GM21381 (cell line): ENCODE results near the gene HFE.
"Not testable (repeated sequence)": the region's sequence is repeated elsewhere in the genome, so short reads cannot be mapped to it uniquely, and the experiment has no call there.

Source experiments
- ATAC-seq: cut with Tn5 transposase; IDR thresholded peaks from one replicate; pipeline ENCODE4 v1.9.1; 2021; ENCODE audit warnings: mild to moderate bottlenecking, moderate library complexity; ENCODE audit not compliant: unreplicated experiment

Gene HFE

GRCh38 chr6:26087284-26088115 is at the start of gene HFE:
Gene HFE (plus strand): TSS chr6:26087429. CDS start chr6:26087441, 12 bp downstream.
- ATAC-seq, result no peak

- ATAC-seq, result no peak
These were observed 45.3 kb upstream of the HFE start for GRCh38 chr6:26041946-26042345.

GRCh38 chr6:26043384-26044139 is 43.7 kb upstream of the HFE start:
- peak; percentile 48 for ATAC-seq

GRCh38 chr6:26044140-26045064 is 42.8 kb upstream of the HFE start:
- ATAC-seq, result no peak

DNA sequence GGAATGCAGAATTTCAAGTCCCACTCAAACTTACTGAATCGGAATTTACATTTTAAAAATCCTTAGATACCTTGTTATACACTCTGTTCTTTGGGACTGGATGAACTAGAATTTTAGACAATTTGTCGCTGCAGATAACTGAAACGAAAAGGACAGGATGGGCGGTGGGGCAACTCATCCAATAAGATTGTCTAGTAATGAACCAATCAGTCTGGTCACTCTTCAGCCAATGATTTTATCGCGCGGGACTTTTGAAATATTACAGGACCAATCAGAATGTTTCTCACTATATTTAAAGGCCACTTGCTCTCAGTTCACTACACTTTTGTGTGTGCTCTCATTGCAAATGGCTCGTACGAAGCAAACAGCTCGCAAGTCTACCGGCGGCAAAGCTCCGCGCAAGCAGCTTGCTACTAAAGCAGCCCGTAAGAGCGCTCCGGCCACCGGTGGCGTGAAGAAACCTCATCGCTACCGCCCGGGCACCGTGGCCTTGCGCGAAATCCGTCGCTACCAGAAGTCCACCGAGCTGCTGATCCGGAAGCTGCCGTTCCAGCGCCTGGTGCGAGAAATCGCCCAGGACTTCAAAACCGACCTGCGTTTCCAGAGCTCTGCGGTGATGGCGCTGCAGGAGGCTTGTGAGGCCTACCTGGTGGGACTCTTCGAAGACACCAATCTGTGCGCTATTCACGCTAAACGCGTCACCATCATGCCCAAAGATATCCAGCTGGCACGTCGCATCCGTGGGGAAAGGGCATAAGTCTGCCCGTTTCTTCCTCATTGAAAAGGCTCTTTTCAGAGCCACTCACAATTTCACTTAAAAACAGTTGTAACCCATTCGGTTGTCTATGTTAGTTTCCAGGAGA is 41.9 kb upstream of the HFE start:
- peak; percentile 56 for ATAC-seq

DNA sequence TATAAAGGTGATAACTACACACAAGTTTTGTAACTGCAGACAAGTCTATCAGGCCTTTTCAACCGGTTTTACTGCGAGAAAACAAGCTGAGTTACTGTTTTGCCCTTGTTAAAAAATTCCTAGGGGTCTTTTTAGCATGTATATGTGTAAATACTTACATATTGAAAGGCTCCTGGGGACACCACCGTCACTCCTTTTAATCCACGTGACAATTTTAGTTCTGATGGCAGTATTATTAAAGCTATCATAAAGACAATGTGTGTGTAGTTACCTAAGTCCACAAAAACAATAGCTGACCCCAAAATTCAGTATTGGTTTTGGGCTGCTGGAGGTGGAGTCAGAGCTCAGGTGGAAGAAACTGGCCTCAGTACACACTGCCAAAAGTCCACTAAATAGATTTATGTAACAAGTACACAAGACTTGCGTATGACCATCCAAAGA is 41.3 kb upstream of the HFE start:
- ATAC-seq, result no peak

DNA sequence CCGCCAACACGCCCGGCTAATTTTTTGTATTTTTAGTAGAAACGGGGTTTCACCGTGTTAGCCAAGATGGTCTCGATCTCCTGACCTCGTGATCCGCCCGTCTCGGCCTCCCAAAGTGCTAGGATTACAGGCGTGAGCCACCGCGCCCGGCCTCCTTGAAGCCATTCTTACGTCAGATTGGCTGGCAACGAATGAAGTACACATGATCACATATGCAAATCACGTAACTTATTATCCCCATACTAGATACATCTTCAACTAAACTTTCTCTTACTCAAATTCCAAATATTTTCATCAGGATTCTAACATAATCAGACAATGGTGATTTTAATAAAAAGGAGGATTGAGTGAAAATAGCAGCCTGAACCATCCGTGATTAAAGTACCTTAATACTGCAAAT is 39.9 kb upstream of the HFE start:
- not testable (repeated sequence) for ATAC-seq

GRCh38 chr6:26048590-26048989 is 38.6 kb upstream of the HFE start:
- no peak for ATAC-seq

DNA sequence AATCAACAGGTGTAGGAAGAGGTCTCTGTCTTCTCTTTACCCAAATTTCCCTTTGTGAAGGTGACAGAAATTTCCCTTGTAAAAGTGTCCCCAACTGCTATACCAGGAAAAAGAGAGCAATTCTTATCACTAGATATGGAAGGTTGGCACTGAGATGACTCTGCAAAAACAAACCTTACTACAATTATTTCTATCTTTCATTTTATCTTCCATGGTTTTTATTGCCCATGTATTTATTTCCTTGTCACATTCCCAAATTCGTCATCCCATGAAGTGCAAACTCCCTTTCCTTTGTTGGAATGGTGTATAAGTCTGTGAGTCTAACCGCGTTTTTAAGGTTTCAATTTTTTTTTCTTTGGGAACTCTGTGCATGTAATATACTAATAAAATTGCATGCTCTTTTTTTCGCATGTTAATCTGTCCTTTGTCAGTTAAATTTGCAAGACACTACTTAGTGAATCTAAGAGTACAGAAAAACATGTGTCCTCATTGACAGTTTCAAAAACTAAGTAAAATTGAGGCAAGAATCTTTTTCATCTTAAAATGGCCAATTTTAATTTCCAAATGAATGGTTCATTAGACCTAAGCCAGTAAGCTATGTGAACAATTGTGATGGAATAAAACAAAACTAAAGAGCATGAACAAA is 35.4 kb upstream of the HFE start:
- ATAC-seq, result no peak

- not testable (repeated sequence) for ATAC-seq
These were observed 34.4 kb upstream of the HFE start for GRCh38 chr6:26052762-26053250.

- ATAC-seq, result peak; percentile 1
These were observed 33.0 kb upstream of the HFE start for GRCh38 chr6:26053992-26054780.

DNA sequence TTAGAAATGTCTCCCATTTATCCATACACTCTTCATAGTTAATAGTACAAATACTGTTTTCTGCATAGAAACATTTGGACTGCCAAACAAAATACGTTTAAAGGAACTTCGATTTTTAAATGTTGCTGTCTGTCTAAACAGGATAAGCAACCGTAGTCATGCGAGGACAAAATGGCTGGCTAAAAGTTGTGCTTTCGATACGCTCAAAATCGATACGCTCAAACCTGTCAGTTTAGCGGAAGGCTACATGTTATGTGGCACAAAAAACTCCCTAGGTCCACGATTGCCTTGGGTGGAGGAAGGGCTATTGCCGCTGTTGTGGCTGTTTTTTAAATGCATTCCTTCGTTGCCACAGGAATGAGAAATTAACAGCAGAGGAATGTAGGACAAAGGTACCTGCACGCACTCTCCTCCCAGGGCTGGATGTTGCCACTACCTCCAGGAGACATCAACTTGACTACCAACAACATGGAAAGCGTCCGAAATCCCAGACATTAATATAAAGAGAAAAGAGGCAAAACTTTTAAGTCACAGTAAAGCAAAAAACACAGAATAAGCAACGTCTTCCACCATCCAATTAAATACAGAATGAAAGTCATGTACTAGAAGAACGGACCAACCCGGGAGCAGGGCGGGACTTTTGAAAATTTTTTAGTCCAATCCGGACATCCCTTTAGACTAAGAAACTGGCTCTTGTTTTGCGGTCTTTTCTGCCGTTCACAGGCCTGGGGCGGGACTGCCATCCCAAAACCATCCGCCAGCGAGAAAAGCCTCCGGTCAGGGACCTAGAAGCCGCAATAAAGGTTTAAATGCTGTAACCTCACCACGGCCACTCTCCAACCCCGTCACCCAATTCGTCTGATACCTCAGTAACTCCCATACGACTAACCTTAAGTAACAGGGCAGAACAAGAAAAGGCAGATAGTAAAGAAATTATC is 32.2 kb upstream of the HFE start:
- peak; percentile 38 for ATAC-seq

GRCh38 chr6:26055719-26056582 is 31.3 kb upstream of the HFE start:
- peak; percentile 73 for ATAC-seq

DNA sequence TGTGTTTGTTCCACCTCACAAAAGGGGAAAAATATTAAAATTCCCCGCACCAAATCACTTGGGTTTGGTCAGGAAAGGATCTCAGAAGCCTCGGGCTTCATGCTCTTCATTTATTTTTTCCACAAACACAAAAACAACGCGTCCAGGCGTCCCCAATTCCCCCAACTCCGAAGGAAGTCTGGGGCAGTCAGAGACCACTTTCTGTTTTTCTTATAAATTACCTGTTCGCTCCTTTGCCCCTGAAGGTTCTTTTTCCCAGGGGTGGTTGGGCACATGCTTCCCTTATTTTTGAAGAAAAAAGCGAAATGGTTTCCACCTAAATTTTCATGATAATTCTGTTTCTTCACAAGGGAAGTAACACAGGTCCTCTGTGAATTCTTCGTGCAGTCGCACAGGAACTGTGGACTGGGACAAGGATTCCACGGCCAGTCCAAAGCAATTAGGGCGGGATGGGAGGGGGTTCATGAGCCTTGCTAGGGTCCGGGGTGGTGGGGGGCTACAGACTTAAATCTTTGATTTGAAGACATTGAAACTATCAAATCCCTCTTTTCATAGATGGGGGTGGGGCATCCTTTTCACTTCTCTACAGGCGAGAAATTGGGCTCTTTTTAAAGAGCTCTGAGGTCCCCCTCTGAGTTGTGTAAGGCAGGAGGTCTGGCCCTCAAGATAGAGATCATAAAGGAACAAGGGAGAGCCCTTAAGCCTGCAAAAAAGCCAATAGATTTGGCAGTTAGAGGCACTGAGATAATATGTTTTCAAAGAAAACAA is 30.5 kb upstream of the HFE start:
- ATAC-seq, result no peak

GRCh38 chr6:26057899-26058298 is 29.3 kb upstream of the HFE start:
- no peak for ATAC-seq
